HG02973 (cell line): ENCODE measurements around the gene KCNK10.

ENCODE experiments used
- ATAC-seq: cut with Tn5 transposase; IDR thresholded peaks from one replicate; pipeline ENCODE4 v1.9.1; 2021; ENCODE audit warnings: moderate library complexity; ENCODE audit not compliant: unreplicated experiment

The KCNK10 gene, protein sequence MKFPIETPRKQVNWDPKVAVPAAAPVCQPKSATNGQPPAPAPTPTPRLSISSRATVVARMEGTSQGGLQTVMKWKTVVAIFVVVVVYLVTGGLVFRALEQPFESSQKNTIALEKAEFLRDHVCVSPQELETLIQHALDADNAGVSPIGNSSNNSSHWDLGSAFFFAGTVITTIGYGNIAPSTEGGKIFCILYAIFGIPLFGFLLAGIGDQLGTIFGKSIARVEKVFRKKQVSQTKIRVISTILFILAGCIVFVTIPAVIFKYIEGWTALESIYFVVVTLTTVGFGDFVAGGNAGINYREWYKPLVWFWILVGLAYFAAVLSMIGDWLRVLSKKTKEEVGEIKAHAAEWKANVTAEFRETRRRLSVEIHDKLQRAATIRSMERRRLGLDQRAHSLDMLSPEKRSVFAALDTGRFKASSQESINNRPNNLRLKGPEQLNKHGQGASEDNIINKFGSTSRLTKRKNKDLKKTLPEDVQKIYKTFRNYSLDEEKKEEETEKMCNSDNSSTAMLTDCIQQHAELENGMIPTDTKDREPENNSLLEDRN

DNA sequence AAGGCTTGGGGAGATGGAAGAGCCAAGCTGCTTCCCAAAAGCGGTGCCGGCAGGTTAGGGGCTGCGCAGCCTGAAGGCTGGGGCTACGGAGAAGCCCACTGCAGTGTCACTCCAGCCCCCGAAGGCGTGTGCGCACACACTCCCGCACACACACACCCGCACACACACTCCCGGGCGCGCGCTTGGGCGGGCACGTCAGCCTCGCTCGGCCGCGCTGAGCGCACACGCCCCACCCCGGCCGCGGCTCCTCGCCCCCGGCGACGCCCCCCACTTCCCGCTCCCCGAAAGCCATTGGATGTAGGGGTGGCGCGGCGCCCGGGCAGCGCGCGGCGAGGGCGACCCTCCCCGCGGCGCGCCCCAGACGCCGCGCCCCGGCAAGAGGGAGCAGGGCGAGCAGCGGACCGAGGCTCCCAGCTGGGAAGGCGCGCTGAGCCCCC lies at the start of gene KCNK10:
KCNK10 (minus strand) TSS at position 184 of the 437 bp plus-strand sequence. CDS start 471 bp downstream, outside the sequence.
- peak; percentile 26 for ATAC-seq

DNA sequence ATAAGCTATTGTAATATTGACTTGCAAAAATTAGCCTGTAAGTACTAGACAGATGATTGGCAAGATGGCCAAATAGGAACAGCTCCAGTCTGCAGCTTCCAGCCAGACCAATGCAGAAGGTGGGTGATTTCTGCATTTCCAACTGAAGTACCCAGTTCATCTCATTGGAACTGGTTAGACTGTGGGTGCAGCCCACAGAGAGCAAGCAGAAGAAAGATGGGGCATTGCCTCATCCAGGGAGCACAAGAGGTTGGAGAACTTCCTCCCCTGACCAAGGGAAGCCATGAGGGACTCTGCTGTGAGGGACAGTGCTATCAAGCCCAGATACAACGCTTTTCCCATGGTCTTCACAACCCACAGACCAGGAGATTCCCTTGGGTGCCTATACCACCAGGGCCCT lies 46.4 kb upstream of the KCNK10 start:
- ATAC-seq: no peak

DNA sequence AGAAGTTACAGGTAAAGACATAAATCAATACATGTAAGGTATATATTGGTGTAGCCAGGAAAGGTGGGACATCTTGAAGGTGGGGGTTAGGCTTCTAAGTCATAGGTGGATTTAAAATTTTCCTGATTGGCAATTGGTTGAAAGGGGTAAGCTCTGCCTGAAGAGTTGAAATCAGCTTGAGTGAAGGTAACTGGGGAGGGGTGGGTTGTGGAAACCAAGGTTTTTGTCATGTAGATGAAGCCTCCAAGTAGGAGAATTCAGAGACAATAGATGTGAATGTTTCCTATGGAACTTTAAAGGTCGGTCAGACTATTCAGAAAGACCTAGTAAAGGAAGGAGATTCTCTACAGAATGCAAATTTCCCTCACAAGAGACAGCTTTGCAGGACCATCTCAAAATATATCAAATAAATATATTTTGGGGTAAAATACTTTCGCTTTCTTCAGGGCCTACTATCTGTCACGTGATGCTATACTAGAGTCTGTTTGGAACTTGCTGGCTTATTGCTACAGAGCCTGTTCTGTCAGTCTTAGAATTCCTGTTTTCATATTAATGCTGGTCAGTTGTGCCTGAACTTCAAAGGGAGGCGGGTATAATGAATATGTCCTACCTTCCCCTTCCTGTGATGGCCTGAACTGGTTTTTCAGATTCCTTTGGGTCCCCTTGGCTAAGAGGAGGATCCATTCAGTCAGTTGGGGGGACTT lies 41.8 kb upstream of the KCNK10 start:
- ATAC-seq: no peak

DNA sequence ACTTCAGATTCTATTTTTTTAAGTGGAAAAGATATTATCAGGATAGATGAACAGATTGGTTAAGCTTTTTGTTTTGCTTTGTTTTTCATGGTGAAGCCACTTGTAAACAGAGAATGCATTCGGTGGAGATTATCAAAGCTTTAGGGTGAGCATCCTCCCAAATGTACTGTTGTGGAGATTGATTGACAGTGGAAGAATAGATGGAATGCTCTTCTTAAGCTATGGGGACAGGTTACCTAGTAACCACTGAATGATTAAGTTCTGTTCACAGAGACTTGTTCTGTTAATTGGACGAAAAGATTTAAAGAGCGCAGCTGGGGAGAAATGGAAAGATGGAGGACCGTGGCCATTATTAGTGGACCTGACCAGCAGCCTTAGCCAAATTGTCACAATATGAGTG lies 40.6 kb upstream of the KCNK10 start:
- ATAC-seq: no peak

DNA sequence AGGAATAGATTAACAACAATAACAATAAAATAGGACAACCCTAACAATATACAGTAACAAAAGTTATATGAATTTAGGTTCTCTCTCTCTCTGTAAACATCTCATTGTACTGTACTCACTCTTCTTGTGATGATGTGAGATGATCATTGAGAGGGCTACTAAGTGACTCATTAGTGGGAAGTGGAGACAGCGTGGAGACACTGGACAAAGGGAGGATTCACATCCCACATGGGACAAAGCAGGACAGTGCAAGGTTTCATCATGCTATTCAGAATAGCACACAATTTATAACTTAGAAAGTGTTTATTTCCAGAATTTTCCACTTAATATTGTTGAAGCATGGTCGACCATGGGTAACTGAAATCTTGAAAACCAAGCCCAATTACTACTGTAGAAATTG lies 36.4 kb upstream of the KCNK10 start:
- ATAC-seq: no peak

DNA sequence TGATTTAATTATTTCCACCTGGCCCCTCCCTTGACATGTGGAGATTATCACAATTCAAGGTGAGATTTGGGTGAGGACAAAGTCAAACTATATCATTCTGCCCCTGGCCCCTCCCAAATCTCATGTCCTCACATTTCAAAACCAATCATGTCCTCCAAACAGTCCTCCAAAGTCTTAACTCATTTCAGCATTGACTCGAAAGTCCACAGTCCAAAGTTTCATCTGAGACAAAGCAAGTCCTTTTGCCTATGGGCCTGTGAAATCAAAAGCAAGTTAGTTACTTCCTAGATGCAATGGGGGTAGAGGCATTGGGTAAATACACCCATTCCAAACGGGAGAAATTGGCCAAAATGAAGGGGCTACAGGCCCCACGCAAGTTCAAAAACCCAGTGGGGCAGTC lies 31.3 kb upstream of the KCNK10 start:
- no peak for ATAC-seq

DNA sequence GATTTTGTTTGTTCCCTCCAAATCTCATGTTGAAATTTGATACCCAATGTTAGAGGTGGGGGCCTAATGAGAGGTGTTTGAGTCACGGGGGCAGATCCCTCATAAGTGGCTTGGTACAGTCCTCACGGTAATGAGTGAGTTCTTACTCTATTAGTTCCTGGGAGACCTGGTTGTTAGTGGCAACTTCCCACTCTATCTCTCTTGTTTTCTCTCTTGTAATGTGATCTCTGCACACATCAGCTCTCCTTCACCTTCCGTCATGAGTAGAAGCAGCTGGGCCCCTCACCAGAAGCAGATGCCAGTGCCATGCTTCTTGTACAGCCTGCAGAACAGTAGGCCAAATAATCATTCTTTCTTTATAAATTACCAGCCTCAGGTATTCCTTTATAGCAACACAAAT lies 29.6 kb upstream of the KCNK10 start:
- ATAC-seq: no peak

DNA sequence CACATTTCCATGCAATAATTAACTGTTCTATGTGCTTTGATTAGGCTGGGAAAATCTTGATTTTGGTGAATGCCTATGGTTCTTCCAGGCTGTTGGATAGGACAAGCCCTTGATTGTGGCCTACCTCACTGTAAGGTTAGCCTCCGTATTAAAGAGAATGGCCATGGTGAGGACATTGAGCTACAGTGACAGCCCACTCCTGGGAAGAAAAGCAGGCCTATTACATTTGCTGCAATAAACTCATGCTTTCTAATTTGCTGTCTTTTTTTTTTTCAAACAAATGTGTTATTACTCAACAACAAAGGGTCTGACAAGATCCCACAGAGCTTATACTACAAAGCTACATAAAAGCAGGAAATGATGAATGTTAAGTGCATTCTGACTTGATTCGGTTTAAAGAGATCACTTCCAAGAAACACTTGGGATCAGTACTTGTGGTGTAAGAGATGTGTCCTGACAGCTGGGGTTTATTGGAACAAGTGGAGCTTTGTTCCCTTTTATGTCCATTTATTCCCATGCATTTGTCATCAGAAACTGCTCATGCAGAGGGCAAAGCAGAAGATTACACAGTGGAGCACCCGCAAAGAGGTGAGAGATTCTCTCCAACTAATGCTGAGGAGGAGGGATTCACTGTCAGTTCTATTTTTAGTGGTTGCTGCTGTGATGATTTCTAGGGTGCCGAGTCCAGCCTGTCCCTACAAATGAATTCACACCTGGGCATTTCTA lies 29.1 kb upstream of the KCNK10 start:
- ATAC-seq: no peak

DNA sequence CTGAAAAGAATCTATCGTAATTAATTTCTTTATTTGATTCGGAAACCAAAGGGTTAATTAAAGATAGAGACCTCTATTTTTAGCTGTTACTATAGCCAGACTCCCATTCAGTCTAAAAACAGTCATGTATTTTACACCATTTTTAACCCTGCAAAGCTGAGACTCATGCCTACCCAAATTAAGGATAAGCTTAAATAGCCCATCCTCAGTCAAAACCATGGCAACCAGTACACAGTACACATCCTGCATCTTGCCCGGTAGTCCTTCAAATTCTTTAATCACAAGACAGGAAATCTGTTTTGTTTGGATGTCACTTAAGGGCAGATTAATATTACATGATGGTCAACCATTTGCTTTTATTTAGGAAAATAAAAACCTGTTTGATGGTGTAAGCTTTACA lies 25.5 kb upstream of the KCNK10 start:
- no peak for ATAC-seq

DNA sequence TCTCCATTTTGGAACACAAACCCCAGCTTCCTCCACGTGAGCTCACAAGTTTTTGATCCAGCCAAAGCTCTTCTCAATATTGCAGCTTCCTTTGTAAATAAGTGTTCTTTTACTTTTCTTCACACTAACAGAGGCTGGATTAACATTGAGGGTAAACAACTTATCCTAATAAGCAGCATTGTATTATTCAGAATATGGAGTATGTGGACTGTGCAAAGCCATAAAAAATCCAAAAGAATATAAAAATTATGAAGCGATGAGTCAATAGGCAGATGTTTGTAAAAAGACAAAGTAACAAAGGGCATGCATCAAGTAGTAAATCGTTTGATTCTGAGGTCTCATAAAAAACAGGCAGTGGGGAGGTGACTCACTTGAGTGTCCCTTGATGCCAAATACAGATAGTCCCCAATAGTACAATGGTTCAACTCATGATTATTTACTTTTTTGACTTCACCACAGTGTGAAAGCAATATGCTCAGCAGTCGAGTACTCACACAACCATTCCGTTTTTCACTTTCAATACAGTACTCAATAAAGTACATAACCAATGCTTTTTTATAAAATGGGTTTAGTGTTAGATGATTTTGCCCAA lies 23.1 kb upstream of the KCNK10 start:
- no peak for ATAC-seq

DNA sequence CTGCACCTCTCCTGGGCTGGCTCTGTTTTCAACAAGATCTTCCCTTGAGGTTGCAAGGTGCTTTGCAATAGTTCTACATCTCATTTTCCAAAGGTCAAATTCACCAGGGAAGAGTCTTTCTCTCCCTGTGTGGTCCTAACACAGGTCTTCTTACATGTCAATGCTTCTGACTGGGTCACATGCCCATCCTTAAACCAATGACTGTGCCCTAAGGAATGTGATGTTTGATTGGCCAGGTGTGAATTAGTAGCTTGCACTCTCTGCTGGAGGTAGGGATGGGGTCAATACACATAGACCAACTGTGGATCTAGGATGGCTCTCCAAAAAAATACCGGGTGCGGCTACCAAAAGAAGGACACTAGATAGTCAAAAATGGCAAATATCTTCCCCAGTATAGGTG lies 19.9 kb upstream of the KCNK10 start:
- no peak for ATAC-seq

DNA sequence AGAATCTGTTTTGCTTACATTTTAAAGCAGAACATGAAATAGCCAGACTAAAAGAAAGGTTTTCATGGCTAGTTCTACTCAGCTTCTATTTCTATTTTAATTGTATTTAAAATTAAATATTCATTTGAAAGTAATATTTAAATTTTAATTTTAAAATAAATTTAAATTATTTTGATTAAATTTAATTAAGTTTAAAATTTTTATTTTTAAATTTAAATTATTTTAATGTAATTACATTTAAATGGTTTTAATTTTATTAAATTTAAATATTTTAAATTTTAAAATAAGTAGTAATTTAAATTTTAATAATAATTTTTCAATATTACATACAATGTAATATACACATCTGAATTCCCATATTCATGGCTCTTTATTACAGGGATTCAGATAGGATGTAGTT lies 17.3 kb upstream of the KCNK10 start:
- no peak for ATAC-seq

DNA sequence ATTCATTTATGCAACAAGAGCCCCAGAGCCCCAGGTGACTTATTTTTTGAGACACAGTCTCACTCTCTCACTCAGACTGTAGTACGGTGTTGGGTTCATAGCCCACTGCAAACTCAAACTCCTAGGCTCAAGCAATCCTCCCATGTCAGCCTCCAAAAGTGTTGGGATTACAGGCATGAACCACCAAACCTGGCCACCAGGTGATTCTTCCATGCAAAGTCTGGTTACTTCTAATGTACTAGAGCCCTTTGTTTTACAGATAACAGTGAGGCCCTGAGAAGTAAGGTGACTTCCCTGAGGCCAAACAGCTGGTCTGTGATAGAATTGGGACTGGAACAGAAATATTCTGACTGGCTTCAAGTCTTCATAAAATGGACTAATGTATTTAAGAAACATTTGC lies 10.0 kb upstream of the KCNK10 start:
- no peak for ATAC-seq

DNA sequence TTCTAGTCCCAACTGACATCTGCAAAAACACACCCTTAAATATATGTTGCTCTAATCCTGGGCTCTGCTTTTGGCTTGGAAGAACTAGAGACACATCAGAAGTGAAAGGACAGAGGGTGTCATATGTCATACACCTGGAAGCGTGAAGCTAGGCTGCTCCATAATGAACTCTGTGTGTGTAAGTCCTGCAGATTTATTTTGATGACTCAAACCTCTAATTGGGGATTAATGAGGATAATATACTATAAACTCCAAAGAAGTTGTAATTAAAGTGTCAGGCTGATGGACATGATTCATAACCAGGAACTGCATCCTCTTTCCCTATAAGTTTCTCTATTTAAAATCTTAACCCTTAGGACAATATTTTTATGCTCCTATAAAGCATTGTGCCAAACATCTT lies 4.4 kb upstream of the KCNK10 start:
- no peak for ATAC-seq

DNA sequence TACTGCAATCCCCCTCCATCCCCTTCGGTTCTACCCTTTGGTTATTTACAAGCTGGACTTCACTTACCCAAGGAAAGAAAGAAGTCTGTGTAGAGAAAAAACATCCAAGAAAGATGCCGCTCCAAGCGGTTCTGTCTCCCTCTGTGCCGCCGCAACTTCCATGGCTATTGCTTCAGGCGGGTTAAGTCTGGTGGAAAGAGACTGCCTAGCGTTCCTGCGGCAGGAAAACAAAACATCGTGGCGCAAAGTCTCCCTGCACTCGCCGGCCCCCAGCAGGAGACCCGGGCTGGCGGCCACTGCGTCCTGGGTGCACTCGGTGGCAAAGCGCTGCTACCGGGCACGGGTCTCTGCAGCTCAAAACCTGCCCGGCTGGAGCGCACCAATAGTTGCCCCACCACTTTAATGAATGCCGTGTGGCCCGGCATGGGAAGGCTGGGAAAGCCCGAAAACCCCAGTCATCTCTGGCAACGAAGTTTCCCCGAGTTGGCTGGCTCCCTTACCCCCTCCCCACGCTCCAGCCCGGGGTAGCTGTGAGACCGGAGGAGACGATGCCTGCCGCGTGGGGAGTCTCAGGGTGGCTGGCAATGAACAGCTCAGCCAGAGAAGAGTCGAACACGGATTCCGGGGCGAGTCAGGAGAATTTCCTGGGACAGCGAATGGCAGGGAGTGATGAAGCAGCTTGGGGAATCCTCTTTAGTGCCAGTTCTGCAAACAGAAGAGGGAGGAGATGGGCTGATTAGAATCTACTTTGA lies 3.5 kb upstream of the KCNK10 start:
- ATAC-seq: no peak

DNA sequence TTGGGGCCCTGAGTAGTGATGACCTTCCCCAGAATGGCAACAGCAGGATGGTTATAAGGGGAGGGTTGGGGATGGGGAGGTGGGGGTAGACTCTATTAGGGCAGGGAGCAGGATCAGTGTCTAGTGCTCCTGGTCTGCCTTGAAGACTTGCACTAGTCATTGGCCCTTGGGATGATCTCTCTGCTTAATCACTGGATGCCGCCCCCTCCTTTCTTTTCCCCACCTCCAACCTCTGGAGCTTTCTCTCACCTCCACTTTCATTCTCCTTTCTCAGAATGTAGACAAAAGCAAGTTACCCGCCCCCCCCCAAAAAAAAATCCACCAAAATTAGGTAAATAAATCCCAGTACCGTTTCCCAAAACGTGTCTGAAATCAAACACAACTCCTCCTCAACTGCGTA lies 2.8 kb upstream of the KCNK10 start:
- no peak for ATAC-seq

DNA sequence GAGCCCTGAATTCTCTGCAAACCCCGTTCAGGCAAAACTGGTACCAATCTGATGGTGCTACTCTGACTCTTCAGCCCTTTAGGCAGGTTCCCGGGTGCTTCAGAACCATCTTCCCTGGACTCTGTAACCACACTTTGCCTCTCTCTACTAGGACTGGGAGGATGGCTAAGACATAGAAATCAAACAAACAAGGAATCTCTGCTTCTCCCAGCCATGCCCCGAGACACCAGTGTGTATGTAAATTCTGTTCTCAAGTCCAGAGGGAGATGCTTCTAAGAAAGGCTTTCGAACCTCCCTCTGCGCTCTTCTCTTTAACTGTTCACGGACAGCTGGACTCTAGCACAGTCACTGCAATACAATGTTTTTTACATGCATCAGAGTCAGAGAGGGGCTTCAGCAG lies 1.9 kb upstream of the KCNK10 start:
- ATAC-seq: no peak

DNA sequence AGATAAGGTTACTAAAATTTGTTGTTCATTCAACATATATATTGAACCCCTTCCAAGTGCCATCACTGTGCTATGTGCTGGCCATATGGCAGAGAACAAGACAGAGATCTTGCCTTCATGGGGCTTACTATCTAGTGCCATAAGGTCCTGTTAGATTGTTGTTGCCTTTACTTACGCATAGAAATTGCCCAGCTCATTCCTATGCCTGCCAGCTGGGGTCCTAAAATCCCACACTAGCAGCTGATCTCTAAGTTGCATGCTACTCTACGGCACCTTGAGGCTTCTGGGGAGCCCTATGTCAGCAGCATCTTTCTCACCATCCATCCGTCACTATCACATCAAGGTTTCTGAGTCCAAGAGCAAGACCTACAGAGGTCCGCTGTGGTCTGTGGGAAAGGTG lies 1.4 kb upstream of the KCNK10 start:
- ATAC-seq: no peak

DNA sequence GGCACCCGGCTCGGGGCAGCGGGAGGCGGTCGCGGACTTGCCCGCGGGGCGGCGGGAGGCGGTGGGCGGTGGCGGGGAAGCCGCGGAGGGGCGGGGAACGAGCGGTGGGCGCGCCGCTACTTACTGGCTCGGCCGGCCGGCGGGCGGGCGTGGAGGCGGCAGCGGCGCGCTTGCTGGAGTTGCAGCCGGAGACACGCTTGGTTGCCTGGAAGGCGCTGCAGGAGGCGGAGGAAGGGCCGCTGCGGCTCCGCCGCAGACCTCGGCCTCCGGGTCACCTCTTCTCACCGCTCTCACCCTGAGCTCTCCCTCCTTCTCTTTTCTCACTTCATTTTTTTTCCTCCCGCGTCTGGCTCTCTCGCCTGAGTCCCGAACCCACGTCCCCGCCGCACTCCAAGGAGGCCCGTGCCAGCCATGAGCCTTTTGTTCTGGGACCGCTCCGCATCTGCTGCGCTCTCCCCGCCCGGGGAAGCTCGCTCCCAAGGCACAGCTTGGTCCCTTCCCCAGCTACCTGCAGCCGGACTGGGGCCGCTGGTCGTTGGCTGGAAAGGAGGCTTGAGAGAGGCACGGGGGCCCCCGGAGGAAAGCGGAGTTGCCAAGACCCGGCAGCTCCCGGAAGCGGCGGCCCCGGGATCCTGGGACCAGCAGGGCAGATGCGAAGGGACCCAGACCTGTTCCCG lies 592 bp upstream of the KCNK10 start:
- peak; percentile 83 for ATAC-seq
